ENCODE results near the gene IFFO2.
A peak's percentile ranks its signal among the peaks of the same experiment; 100 is the strongest.

Gene IFFO2

DNA sequence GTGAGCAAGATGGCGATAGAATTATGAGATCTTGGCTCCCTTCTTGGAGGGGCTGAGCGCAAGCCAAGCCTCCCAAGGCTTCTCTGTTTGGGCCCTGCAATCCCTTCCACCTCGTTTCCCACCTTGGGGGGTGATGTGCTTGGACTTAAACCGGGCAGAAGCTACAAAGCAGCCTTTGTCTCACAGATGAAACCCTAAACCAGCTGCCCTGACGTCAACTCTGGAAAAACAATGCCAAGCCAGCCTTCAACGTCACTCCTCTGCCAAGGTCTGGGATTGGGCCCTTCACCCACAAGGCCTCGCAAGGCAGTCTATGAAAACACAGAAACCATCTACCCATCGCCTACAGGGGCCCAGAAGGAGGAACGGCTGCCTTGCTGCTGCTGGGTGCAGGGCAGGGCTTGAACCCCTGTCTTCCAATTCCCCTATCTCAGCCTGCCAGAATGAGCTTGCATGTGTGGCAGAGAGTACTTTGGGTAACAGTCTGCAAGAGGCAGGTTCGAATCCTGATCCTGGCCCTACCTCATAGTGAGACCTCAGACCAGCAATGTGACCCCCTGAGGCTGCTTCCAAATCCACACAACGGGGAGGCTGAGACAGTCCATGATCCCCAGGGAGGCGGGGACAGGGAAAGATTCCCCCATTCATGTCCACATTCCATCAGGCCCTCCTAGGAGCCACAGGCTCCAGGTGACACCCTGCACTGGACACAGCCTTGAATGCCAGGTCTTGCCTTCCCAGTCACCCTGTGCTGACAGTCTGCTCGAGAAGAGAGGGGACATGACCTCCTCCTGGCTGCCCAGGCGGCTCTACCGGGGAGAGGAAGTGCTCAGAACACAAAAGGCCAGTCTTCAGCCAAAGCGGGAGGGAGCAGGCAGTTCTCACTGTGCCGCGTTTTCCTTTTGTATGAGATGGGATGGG is 15.0 kb downstream of the IFFO2 start:
- TF ChIP-seq GATA1 (IDR thresholded peaks at IDR 0.05; ENCODE audit: low read depth, low read length) (no peak), POLR2A (IDR thresholded peaks at IDR 0.05; ENCODE audit: low read length) (no peak)
- no peak for DNase-seq

GRCh38 chr1:18940303-18941020 is 16.0 kb downstream of the IFFO2 start:
- no peak for DNase-seq
- TF ChIP-seq GATA1 (IDR thresholded peaks at IDR 0.05; ENCODE audit: low read depth, low read length) (no peak), POLR2A (IDR thresholded peaks at IDR 0.05; ENCODE audit: low read length) (no peak)

DNA sequence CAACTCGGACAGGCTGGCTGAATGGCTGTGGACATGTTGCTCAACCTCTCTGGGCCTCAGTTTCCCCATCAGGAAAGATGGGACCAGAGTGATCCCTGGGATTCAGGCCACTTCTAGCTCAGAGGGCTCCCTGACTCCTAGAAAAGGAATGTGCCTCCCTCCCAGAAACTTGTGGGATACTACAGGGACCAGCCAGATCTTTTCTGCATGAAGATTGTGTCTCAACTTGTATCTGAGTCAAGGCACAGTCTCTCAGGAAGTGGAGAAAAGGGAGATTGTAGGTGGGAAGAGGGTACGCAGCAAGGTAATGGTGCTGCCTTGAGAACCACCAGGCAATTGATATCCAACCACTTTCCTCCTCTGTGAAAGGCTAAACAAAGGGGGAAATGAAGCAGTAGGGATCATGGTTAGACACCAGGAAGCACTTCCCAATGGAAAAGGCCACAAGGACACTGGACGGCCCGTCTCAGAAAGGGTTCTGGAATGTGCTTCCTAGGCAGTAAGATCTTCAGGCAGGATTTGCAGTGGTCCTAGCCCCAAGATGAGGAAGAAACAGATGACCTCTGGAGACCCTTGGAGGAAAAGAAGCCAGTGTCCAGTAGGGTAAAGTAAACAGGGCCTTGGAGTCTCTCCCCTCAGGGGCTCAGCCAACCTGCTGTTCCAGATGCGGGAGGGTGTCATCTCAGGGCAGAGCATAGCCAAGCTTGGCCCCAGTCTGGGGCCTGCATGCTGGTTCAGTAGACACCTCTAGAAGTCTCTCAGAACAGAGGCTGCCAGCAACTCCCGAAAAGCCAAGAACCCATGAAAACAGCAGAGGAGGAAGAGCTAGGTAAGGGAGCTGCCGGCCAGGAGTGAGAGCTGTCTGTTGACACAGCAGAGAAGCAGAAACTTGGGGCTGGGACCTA is 16.8 kb downstream of the IFFO2 start:
- TF ChIP-seq GATA1 (IDR thresholded peaks at IDR 0.05; ENCODE audit: low read depth, low read length) (no peak), POLR2A (IDR thresholded peaks at IDR 0.05; ENCODE audit: low read length) (no peak)

DNA sequence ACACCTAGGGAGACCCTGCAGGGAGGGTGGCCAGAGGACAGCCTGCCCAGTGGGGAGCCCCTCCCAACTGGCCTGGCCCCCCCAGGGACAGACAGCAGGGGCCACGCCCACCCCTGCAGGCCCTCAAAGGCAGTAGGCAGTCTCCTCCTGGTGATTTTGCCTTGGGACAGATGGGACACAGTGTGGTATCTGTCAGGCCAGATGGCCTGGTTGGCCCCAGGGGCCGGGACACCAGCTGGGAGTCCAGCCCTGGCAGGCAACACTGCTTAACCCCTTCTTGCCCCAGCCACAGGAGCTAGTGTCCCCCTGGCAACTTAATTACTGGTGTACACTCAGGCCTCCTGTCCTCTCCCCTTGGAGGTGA is 17.8 kb downstream of the IFFO2 start:
- TF ChIP-seq GATA1 (IDR thresholded peaks at IDR 0.05; ENCODE audit: low read depth, low read length) (no peak), POLR2A (IDR thresholded peaks at IDR 0.05; ENCODE audit: low read length) (no peak)
- DNase-seq, result peak; percentile 20 to 70

More for the DNA sequence above, 16.8 kb downstream of the IFFO2 start:
- no peak for DNase-seq

DNA sequence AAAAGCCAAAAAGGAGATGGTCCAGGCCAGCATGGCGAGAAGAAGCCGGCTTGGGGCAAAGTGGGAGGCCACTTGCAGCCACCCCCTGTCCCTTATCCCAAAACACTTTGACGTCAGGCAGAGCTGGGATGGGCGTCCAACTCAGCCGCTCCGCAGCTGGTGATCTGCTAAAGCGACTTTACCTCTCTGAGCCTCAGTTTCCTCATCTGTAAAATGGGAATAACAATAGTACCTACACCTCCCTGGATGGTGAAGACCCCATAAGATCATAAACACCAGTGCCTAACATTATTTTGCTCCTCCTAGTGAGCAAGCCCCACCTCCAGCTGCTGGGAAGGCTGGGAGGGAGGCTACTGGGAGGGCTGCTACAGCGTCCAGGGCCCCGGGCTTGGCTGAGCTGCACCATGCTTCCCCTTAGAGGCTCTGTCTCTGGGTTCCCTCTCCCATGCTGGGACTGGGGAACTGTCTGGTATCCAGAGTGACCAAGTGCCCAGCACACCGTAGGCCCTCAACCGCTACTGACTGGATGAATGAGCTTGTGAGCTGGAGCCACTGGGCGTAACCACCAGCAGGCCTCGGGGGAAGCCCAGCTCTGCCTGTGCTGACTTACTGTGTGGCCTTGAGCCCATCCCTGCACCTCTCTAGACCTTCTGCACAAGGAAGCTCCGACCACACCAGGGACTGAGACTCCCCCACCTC is 18.3 kb downstream of the IFFO2 start:
- peak in 1 of 2 experiments; percentile 59 for DNase-seq
- TF ChIP-seq POLR2A (IDR thresholded peaks at IDR 0.05; ENCODE audit: low read length) (no peak), GATA1 (IDR thresholded peaks at IDR 0.05; ENCODE audit: low read depth, low read length) (no peak)

GRCh38 chr1:18937539-18937938 is 18.9 kb downstream of the IFFO2 start:
- TF ChIP-seq POLR2A (IDR thresholded peaks at IDR 0.05; ENCODE audit: low read length), result no peak
- TF ChIP-seq GATA1 (IDR thresholded peaks at IDR 0.05; ENCODE audit: low read depth, low read length), result no peak
- no peak for DNase-seq

GRCh38 chr1:18936814-18937481 is 19.5 kb downstream of the IFFO2 start:
- TF ChIP-seq GATA1 (IDR thresholded peaks at IDR 0.05; ENCODE audit: low read depth, low read length) (no peak), POLR2A (IDR thresholded peaks at IDR 0.05; ENCODE audit: low read length) (no peak)
- no peak for DNase-seq

GRCh38 chr1:18936471-18936813 is 20.0 kb downstream of the IFFO2 start:
- TF ChIP-seq GATA1 (IDR thresholded peaks at IDR 0.05; ENCODE audit: low read depth, low read length) (no peak), POLR2A (IDR thresholded peaks at IDR 0.05; ENCODE audit: low read length) (no peak)
- DNase-seq, result no peak

DNA sequence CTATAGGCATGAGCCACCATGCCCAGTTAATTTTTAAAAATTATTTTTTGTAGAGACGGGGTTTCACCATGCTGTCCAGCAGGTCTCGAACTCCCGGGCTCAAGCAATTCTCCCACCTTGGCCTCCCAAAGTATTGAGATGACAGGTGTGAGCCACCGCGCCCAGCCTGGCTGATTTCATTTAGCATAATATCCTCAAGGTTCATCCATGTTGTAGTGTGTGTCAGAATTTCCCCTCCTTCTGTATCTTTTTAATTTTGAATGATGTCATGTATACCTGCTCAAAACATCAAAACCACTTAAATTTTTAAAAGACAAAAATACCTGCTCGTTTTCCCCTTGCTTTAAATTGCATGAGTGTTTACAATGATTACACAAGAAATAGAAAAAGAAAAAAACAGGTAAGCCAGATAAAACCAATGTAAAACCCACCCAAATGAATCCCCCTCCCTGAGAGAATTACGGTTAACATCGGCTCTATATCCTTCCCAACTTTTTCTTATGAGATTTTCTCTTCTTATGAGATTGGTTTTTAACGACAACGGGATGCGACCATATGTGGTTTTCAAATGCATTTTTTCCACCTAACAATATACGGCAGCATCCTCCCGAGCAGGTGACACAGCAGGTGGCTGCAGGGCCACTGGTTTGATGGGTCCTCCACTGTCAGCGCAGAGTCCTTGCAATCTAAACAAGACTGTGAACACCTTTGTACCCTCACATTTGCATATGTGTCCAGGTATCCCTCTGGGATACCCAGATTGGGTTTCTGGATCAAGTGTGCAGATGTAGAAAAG is 22.1 kb downstream of the IFFO2 start:
- no peak for TF ChIP-seq GATA1 (IDR thresholded peaks at IDR 0.05; ENCODE audit: low read depth, low read length)
- no peak for TF ChIP-seq POLR2A (IDR thresholded peaks at IDR 0.05; ENCODE audit: low read length)
- no peak for DNase-seq

GRCh38 chr1:18932879-18933278 is 23.6 kb downstream of the IFFO2 start:
- TF ChIP-seq POLR2A (IDR thresholded peaks at IDR 0.05; ENCODE audit: low read length), result no peak
- TF ChIP-seq GATA1 (IDR thresholded peaks at IDR 0.05; ENCODE audit: low read depth, low read length), result no peak
- no peak for DNase-seq

- no peak for DNase-seq
- TF ChIP-seq GATA1 (IDR thresholded peaks at IDR 0.05; ENCODE audit: low read depth, low read length) (no peak), POLR2A (IDR thresholded peaks at IDR 0.05; ENCODE audit: low read length) (no peak)
Measured at GRCh38 chr1:18932387-18932786, 24.1 kb downstream of the IFFO2 start.

DNA sequence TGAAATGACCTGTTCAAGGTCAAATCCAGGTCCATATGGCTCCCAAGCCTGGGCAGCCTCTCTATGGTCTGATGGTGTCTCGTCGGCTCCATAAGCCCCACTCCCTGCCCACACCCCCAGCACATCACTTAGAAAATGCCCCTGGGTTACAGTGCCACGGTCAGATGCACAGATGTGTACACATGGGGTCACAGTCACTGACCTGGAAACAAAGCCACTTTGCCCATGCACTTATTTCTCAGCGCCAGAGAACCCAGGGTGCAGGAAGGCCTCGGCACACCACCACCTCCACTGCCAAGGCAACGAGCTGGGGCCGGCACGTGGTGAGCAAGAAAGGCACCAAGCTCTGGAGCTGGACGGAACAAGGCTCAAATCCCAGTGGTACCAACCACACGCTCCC is 24.7 kb downstream of the IFFO2 start:
- no peak for DNase-seq
- no peak for TF ChIP-seq GATA1 (IDR thresholded peaks at IDR 0.05; ENCODE audit: low read depth, low read length)
- TF ChIP-seq POLR2A (IDR thresholded peaks at IDR 0.05; ENCODE audit: low read length), result no peak
